WTC11 (cell line): ENCODE measurements around the gene ATL3.

ENCODE experiments used
- CREB1 ChIP-seq: sonication (generic); formaldehyde crosslinking; IDR thresholded peaks from 2 replicates; pipeline ENCODE4 v1.8.0; 2023; ENCODE audit warnings: mild to moderate bottlenecking, missing genetic modification reagents
- CREM ChIP-seq: sonication (generic); formaldehyde crosslinking; IDR thresholded peaks from 2 replicates; pipeline ENCODE4 v1.8.1; 2022; ENCODE audit warnings: mild to moderate bottlenecking, missing genetic modification reagents, moderate library complexity
- E2F4 ChIP-seq: sonication (generic); formaldehyde crosslinking; IDR thresholded peaks from 2 replicates; pipeline ENCODE4 v1.8.1; 2022; ENCODE audit warnings: low read depth, mild to moderate bottlenecking, moderate library complexity, missing genetic modification reagents, borderline replicate concordance
- FOXP1 ChIP-seq: sonication (generic); formaldehyde crosslinking; IDR thresholded peaks from 2 replicates; pipeline ENCODE4 v1.8.0; 2022; ENCODE audit warnings: missing genetic modification reagents, mild to moderate bottlenecking, moderate library complexity, borderline replicate concordance
- TEAD4 ChIP-seq: sonication (generic); formaldehyde crosslinking; IDR thresholded peaks from 2 replicates; pipeline ENCODE4 v1.8.0; 2022; ENCODE audit warnings: mild to moderate bottlenecking, missing genetic modification reagents
- USF1 ChIP-seq: sonication (generic); formaldehyde crosslinking; IDR thresholded peaks from 2 replicates; pipeline ENCODE4 v1.8.0; 2022; ENCODE audit warnings: mild to moderate bottlenecking, missing genetic modification reagents
- ZBTB21 ChIP-seq: sonication (generic); formaldehyde crosslinking; IDR thresholded peaks from 2 replicates; pipeline ENCODE4 v1.8.1; 2023; ENCODE audit warnings: mild to moderate bottlenecking, missing genetic modification reagents, borderline replicate concordance
- TF ChIP-seq, protein P1 (sequence below): sonication (generic); formaldehyde crosslinking; conservative IDR thresholded peaks from 2 replicates; pipeline ENCODE4 v1.8.1; 2023; ENCODE audit warnings: mild to moderate bottlenecking, low read depth, missing genetic modification reagents, moderate library complexity
- TF ChIP-seq, protein P2 (sequence below): fragments of 200-600 bp; IDR thresholded peaks from 2 replicates; pipeline ENCODE4 v1.8.0; 2022; ENCODE audit warnings: antibody characterized with exemption
- TF ChIP-seq, protein P3 (sequence below): sonication (generic); formaldehyde crosslinking; IDR thresholded peaks from 2 replicates; pipeline ENCODE4 v1.8.1; 2023; ENCODE audit warnings: mild to moderate bottlenecking, missing genetic modification reagents, moderate library complexity
- TF ChIP-seq, protein P4 (sequence below): sonication (generic); formaldehyde crosslinking; IDR thresholded peaks from 2 replicates; pipeline ENCODE4 v1.8.1; 2022; ENCODE audit warnings: mild to moderate bottlenecking, moderate library complexity, missing genetic modification reagents

GRCh38 chr11:63608353-63609345 is 62.5 kb downstream of the ATL3 start:
- TF ChIP-seq, protein P1, sequence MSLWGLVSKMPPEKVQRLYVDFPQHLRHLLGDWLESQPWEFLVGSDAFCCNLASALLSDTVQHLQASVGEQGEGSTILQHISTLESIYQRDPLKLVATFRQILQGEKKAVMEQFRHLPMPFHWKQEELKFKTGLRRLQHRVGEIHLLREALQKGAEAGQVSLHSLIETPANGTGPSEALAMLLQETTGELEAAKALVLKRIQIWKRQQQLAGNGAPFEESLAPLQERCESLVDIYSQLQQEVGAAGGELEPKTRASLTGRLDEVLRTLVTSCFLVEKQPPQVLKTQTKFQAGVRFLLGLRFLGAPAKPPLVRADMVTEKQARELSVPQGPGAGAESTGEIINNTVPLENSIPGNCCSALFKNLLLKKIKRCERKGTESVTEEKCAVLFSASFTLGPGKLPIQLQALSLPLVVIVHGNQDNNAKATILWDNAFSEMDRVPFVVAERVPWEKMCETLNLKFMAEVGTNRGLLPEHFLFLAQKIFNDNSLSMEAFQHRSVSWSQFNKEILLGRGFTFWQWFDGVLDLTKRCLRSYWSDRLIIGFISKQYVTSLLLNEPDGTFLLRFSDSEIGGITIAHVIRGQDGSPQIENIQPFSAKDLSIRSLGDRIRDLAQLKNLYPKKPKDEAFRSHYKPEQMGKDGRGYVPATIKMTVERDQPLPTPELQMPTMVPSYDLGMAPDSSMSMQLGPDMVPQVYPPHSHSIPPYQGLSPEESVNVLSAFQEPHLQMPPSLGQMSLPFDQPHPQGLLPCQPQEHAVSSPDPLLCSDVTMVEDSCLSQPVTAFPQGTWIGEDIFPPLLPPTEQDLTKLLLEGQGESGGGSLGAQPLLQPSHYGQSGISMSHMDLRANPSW = no peak
- TF ChIP-seq, protein P2, sequence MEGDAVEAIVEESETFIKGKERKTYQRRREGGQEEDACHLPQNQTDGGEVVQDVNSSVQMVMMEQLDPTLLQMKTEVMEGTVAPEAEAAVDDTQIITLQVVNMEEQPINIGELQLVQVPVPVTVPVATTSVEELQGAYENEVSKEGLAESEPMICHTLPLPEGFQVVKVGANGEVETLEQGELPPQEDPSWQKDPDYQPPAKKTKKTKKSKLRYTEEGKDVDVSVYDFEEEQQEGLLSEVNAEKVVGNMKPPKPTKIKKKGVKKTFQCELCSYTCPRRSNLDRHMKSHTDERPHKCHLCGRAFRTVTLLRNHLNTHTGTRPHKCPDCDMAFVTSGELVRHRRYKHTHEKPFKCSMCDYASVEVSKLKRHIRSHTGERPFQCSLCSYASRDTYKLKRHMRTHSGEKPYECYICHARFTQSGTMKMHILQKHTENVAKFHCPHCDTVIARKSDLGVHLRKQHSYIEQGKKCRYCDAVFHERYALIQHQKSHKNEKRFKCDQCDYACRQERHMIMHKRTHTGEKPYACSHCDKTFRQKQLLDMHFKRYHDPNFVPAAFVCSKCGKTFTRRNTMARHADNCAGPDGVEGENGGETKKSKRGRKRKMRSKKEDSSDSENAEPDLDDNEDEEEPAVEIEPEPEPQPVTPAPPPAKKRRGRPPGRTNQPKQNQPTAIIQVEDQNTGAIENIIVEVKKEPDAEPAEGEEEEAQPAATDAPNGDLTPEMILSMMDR = no peak
- TF ChIP-seq, protein P3, sequence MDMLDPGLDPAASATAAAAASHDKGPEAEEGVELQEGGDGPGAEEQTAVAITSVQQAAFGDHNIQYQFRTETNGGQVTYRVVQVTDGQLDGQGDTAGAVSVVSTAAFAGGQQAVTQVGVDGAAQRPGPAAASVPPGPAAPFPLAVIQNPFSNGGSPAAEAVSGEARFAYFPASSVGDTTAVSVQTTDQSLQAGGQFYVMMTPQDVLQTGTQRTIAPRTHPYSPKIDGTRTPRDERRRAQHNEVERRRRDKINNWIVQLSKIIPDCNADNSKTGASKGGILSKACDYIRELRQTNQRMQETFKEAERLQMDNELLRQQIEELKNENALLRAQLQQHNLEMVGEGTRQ (CRISPR knock-in tag) = no peak
- TF ChIP-seq ZBTB21 = no peak
- TF ChIP-seq, protein P4, sequence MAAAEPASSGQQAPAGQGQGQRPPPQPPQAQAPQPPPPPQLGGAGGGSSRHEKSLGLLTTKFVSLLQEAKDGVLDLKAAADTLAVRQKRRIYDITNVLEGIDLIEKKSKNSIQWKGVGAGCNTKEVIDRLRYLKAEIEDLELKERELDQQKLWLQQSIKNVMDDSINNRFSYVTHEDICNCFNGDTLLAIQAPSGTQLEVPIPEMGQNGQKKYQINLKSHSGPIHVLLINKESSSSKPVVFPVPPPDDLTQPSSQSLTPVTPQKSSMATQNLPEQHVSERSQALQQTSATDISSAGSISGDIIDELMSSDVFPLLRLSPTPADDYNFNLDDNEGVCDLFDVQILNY (CRISPR knock-in tag) = no peak
- TF ChIP-seq FOXP1 (CRISPR knock-in tag) = no peak
- no peak for TF ChIP-seq CREM (CRISPR knock-in tag)
- no peak for TF ChIP-seq TEAD4 (CRISPR knock-in tag)
- no peak for TF ChIP-seq USF1 (CRISPR knock-in tag)
- no peak for TF ChIP-seq E2F4 (CRISPR knock-in tag)
- TF ChIP-seq CREB1 = no peak
